Measurements from ENCODE around the gene TNNT2.

GRCh38 chr1:201374364-201374763, 3.1 kb downstream of the TNNT2 start:
- TF ChIP-seq JUND (IDR thresholded peaks at IDR 0.05; ENCODE audit: low read length): no peak
- TF ChIP-seq CTCF (IDR thresholded peaks at IDR 0.05; ENCODE audit: control extremely low read depth in 1 of 3, insufficient read depth in 1 of 3, low read depth in 1 of 3, low read length in 3 of 3): no peak
- no peak for TF ChIP-seq POLR2AphosphoS5 (IDR thresholded peaks at IDR 0.05; ENCODE audit: low read depth, low read length)
- TF ChIP-seq RAD21 (IDR thresholded peaks at IDR 0.05 in 1 of 2, conservative IDR thresholded peaks at IDR 0.05 in 1 of 2; ENCODE audit: low read depth in 2 of 2, low read length in 2 of 2): no peak

All from H1 (cell line).